Kidney (tissue), 14 donors: ENCODE measurements around the gene ZNF425. TPM values are rescaled to one million over a fixed set of nuclear protein-coding genes. Genes with fewer than 3 reads are reported as not detected.
"Not testable (repeated sequence)": the region's sequence is repeated elsewhere in the genome, so short reads cannot be mapped to it uniquely, and the experiment has no call there.

Experiments used
- DNase-seq, 5 donors: peaks; one replicate each; pipeline ENCODE4 v3.0.0-alpha.2; 2013 to 2020
- FAIRE-seq: peaks from 2 replicates; lab custom pipeline; 2012; peaks lifted over from hg19 to GRCh38; lab: Jason Lieb, UNC
- H3K27ac ChIP-seq, 2 donors: one replicate each; pipeline ENCODE4 v1.7.0; 2013; ENCODE audit warnings: low read depth in 2 of 2, low read length in 2 of 2, inconsistent platforms in 1 of 2
- H3K27me3 ChIP-seq: one replicate; pipeline ENCODE4 v1.7.1; 2013; ENCODE audit warnings: low read length, inconsistent platforms; ENCODE audit not compliant: control insufficient read depth, insufficient read depth
- H3K36me3 ChIP-seq, 3 donors: one replicate each; pipeline versions ENCODE4 v1.7.0 to v1.7.1; 2013; ENCODE audit warnings: low read length in 3 of 3, control low read depth in 1 of 3, inconsistent platforms in 1 of 3; ENCODE audit not compliant: insufficient read depth in 3 of 3, control insufficient read depth in 2 of 3
- H3K4me1 ChIP-seq, 3 donors: one replicate each; pipeline versions ENCODE4 v1.7.0 to v1.7.1; 2013; ENCODE audit warnings: low read length in 3 of 3, inconsistent platforms in 1 of 3, low read depth in 1 of 3; ENCODE audit not compliant: control insufficient read depth in 2 of 3, insufficient read depth in 2 of 3
- H3K4me3 ChIP-seq, 3 donors: one replicate each; pipeline versions ENCODE4 v1.7.0 to v1.8.1; 2013; ENCODE audit warnings: low read length in 3 of 3, control low read depth in 1 of 3, inconsistent platforms in 1 of 3
- H3K9ac ChIP-seq, 3 donors: one replicate each; pipeline versions ENCODE4 v1.7.0 to v1.7.1; 2013; ENCODE audit warnings: low read length in 3 of 3, control low read depth in 1 of 3, inconsistent platforms in 1 of 3
- H3K9me3 ChIP-seq, 3 donors: one replicate each; pipeline versions ENCODE4 v1.7.0 to v1.7.1; 2013; ENCODE audit warnings: low read length in 3 of 3, control low read depth in 1 of 3, inconsistent platforms in 1 of 3; ENCODE audit not compliant: control insufficient read depth in 2 of 3, insufficient read depth in 1 of 3
- CTCF ChIP-seq: IDR thresholded peaks from 3 replicates; pipeline ENCODE4 v1.5.1; 2012; ENCODE audit warnings: mild to moderate bottlenecking, moderate library complexity, borderline replicate concordance; ENCODE audit not compliant: insufficient read depth; ENCODE audit errors: extremely low read depth
- intact Hi-C: fragments of 100-400 bp; cut with DNase I; formaldehyde crosslinking; loops from one replicate; pipeline ENCODE4 v1.11.1; 2022
- polyA plus RNA-seq: library from polyadenylated mRNA; stranded (reverse); fragments of 350-450 nt; fragmentation: Illumina TruSeq; extraction: RNeasy Lipid Tissue Mini Kit (QIAGEN cat#74804); gene quantifications from one replicate; pipeline ENCODE4 v1.2.3, GENCODE V29; 2014; ENCODE audit warnings: low read depth, low replicate concordance; ENCODE audit not compliant: insufficient read depth
- total RNA-seq: library from RNA; stranded (reverse); fragmentation: NEBNext Ultra II Directional; extraction: Animal tissue kit (Norgen Biotek cat#: 25700); gene quantifications from one replicate; pipeline ENCODE4 v1.2.1, GENCODE V29; 2021
- donor health status: control.
- donor health status: control.
- donor health status: control.
- donor health status: control.
- donor health status: control.
- donor health status: DM: yes; HTN: yes; CAD: no.
- donor health status: Normal renal cell carcinoma (clear cell type).

Gene ZNF425
- total and polyA plus RNA-seq, 2 donors from 2014 or later, result 2.4 to 2.5 TPM

- Histone ChIP-seq H3K9me3 (no peaks in the 10 kb centered on the region), H3K27me3 (no peaks in the 10 kb centered on the region), H3K9ac (no peak overlapping the region), H3K36me3 (peaks cover 0 to 24% (median 11%) of the 10 kb centered on the region in 3 donors), H3K27ac (no peak overlapping the region), H3K4me3 (no peak overlapping the region), H3K4me1 (no peaks in the 10 kb centered on the region)
- intact Hi-C loops, result no loop called here
- FAIRE-seq (no peak), DNase-seq (no peak)
- TF ChIP-seq CTCF, result no peak
Observed at GRCh38 chr7:149067869-149068268, 58.3 kb downstream of the ZNF425 start.

- no peaks in the 10 kb centered on the region for H3K27me3 ChIP-seq
- intact Hi-C loops, result no loop called here
- H3K4me3 ChIP-seq, result no peak overlapping the region
- no peak for DNase-seq
- H3K9me3 ChIP-seq, result no peaks in the 10 kb centered on the region
- no peaks in the 10 kb centered on the region for H3K36me3 ChIP-seq
- no peak overlapping the region for H3K9ac ChIP-seq
- no peak for TF ChIP-seq CTCF
- no peaks in the 10 kb centered on the region for H3K4me1 ChIP-seq
- no peak for FAIRE-seq
- H3K27ac ChIP-seq, result no peak overlapping the region
Observed at GRCh38 chr7:149063476-149063875, 62.6 kb downstream of the ZNF425 start.

- H3K4me3 ChIP-seq, H3K9me3 ChIP-seq, H3K9ac ChIP-seq, H3K36me3 ChIP-seq, H3K27ac ChIP-seq, intact Hi-C loops, H3K27me3 ChIP-seq, DNase-seq, FAIRE-seq, H3K4me1 ChIP-seq: not testable (repeated sequence)
Observed at GRCh38 chr7:149062217-149062899, 63.8 kb downstream of the ZNF425 start.

- no peak for TF ChIP-seq CTCF
- Histone ChIP-seq H3K4me1 (no peaks in the 10 kb centered on the region), H3K9me3 (no peaks in the 10 kb centered on the region), H3K27me3 (no peaks in the 10 kb centered on the region), H3K36me3 (no peaks in the 10 kb centered on the region), H3K9ac (no peak overlapping the region), H3K4me3 (no peak overlapping the region), H3K27ac (no peak overlapping the region)
- intact Hi-C loops, result no loop called here
- FAIRE-seq (no peak), DNase-seq (no peak)
Observed at GRCh38 chr7:149060156-149060555, 66.0 kb downstream of the ZNF425 start.
